ENCODE data around the gene CHPT1.

DNA sequence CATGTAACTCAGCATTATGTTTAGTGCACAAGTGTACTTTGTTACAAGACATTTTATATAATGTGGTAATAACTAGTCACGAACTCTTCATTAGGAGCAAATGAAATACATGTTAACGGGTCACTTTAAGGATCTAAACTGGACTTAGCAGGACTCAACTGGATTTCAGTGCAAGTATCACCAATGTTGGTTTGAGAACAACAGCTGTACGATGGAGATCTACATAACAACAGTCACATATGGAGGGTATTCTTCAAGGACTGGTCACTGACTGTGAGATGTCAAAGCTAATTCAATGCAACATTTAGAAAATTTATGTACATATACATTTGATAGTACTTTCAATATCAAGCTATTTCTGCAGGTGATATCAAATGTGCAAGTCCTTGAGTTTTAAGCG lies 64.3 kb downstream of the CHPT1 start:
- TF ChIP-seq ZNF713 (CRISPR knock-in tag; IDR thresholded peaks at IDR 0.05) (no peak), AHDC1 (CRISPR knock-in tag; IDR thresholded peaks at IDR 0.05; ENCODE audit: borderline replicate concordance) (no peak), ESRRA (CRISPR knock-in tag; IDR thresholded peaks at IDR 0.05; ENCODE audit: low read depth) (no peak), MEIS2 (CRISPR knock-in tag; IDR thresholded peaks at IDR 0.05) (no peak), BRD4 (CRISPR knock-in tag; IDR thresholded peaks at IDR 0.05) (no peak), PREB (CRISPR knock-in tag; IDR thresholded peaks at IDR 0.05) (no peak)
- TF ChIP-seq, protein P1, sequence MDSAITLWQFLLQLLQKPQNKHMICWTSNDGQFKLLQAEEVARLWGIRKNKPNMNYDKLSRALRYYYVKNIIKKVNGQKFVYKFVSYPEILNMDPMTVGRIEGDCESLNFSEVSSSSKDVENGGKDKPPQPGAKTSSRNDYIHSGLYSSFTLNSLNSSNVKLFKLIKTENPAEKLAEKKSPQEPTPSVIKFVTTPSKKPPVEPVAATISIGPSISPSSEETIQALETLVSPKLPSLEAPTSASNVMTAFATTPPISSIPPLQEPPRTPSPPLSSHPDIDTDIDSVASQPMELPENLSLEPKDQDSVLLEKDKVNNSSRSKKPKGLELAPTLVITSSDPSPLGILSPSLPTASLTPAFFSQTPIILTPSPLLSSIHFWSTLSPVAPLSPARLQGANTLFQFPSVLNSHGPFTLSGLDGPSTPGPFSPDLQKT (CRISPR knock-in tag; IDR thresholded peaks at IDR 0.05; ENCODE audit: borderline replicate concordance): no peak
- TF ChIP-seq, protein P2, sequence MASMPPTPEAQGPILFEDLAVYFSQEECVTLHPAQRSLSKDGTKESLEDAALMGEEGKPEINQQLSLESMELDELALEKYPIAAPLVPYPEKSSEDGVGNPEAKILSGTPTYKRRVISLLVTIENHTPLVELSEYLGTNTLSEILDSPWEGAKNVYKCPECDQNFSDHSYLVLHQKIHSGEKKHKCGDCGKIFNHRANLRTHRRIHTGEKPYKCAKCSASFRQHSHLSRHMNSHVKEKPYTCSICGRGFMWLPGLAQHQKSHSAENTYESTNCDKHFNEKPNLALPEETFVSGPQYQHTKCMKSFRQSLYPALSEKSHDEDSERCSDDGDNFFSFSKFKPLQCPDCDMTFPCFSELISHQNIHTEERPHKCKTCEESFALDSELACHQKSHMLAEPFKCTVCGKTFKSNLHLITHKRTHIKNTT (CRISPR knock-in tag; IDR thresholded peaks at IDR 0.05): no peak
- TF ChIP-seq, protein P3, sequence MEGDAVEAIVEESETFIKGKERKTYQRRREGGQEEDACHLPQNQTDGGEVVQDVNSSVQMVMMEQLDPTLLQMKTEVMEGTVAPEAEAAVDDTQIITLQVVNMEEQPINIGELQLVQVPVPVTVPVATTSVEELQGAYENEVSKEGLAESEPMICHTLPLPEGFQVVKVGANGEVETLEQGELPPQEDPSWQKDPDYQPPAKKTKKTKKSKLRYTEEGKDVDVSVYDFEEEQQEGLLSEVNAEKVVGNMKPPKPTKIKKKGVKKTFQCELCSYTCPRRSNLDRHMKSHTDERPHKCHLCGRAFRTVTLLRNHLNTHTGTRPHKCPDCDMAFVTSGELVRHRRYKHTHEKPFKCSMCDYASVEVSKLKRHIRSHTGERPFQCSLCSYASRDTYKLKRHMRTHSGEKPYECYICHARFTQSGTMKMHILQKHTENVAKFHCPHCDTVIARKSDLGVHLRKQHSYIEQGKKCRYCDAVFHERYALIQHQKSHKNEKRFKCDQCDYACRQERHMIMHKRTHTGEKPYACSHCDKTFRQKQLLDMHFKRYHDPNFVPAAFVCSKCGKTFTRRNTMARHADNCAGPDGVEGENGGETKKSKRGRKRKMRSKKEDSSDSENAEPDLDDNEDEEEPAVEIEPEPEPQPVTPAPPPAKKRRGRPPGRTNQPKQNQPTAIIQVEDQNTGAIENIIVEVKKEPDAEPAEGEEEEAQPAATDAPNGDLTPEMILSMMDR (CRISPR knock-in tag; IDR thresholded peaks at IDR 0.05): no peak
